Prostate gland (tissue), 2 donors: Measurements from ENCODE around the gene FBLIM1. TPM values are rescaled to one million over a fixed set of nuclear protein-coding genes. Genes with fewer than 3 reads are reported as not detected.

Experiments used
- DNase-seq: peaks from one replicate; pipeline ENCODE4 v3.0.0-alpha.2; 2019; ENCODE audit warnings: low spot score
- H3K27ac ChIP-seq, 2 donors: fragments of 200-600 bp; sonication (generic); 2 replicates each; pipeline ENCODE4 v1.5.1; 2017 to 2019
- H3K27me3 ChIP-seq: fragments of 200-600 bp; sonication (generic); replicated peaks from 2 replicates; pipeline ENCODE4 v1.5.1; 2019; ENCODE audit not compliant: insufficient read depth
- H3K36me3 ChIP-seq, 2 donors: fragments of 200-600 bp; sonication (generic); 1 replicate in 1 of 2; 2 replicates in 1 of 2; pipeline versions ENCODE4 v1.5.1 to v1.8.1; 2017 to 2019
- H3K4me1 ChIP-seq: fragments of 200-600 bp; sonication (generic); replicated peaks from 2 replicates; pipeline ENCODE4 v1.5.1; 2019
- H3K4me3 ChIP-seq, 2 donors: fragments of 200-600 bp; sonication (generic); 2 replicates each; pipeline ENCODE4 v1.5.1; 2017 to 2019
- H3K9me3 ChIP-seq: fragments of 200-600 bp; sonication (generic); 2 replicates; pipeline ENCODE4 v1.5.1; 2017
- POLR2A ChIP-seq: fragments of 450-650 bp; IDR thresholded peaks from one replicate; pipeline ENCODE4 v1.6.1; 2016; ENCODE audit warnings: antibody characterized with exemption, mild to moderate bottlenecking
- POLR2AphosphoS5 ChIP-seq: sonication (generic); formaldehyde crosslinking; IDR thresholded peaks from one replicate; pipeline ENCODE4 v1.6.1; 2017; ENCODE audit warnings: antibody characterized with exemption
- WGBS: methylation state at CpG from one replicate; pipeline ENCODE4 v1.1.5; 2018; 5-methylcytosine and 5-hydroxymethylcytosine counted together
- intact Hi-C: fragments of 100-400 bp; cut with DNase I; formaldehyde crosslinking; loops from one replicate; pipeline ENCODE4 v1.14.2; 2022
- total RNA-seq, 2 donors: library from RNA; depleted of rRNA; stranded (reverse); fragments of >200 nt; gene quantifications; one replicate each; pipeline ENCODE4 v1.1.0, GENCODE V29; 2016
- TF ChIP-seq, protein P1 (sequence below), 4 experiments: fragments of 200-600 bp in 2 of 4; fragments of 450-650 bp in 2 of 4; sonication (generic) in 2 of 4; IDR thresholded peaks; 1 replicate in 3 of 4; 2 replicates in 1 of 4; pipeline ENCODE4 v1.5.1; 2016 to 2019; ENCODE audit warnings: antibody characterized with exemption in 4 of 4, mild to moderate bottlenecking in 2 of 4, moderate library complexity in 2 of 4

FBLIM1 gene
- total RNA-seq, 2 donors from 2014 or later, result 33.1 to 111 TPM

DNA sequence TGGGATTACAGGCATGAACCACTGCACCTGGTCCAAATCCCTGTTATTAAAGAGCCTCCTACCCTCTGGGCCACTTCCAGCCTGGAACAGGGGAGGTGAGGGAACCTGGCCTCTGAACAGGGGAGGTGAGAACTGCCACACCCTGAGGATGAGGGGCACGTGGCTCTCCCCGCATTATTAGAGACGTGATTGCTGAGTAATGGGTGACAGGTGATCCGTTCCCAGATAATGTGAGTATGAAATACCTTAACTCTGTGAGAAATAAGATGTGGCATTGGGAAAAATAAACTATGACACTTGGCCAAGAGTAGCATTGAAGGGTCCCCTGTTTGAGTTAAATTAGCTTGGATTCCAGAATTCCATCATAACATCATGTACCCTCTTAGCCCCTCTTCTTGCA lies 36.2 kb upstream of the FBLIM1 start:
- TF ChIP-seq POLR2AphosphoS5, result no peak
- TF ChIP-seq, protein P1, sequence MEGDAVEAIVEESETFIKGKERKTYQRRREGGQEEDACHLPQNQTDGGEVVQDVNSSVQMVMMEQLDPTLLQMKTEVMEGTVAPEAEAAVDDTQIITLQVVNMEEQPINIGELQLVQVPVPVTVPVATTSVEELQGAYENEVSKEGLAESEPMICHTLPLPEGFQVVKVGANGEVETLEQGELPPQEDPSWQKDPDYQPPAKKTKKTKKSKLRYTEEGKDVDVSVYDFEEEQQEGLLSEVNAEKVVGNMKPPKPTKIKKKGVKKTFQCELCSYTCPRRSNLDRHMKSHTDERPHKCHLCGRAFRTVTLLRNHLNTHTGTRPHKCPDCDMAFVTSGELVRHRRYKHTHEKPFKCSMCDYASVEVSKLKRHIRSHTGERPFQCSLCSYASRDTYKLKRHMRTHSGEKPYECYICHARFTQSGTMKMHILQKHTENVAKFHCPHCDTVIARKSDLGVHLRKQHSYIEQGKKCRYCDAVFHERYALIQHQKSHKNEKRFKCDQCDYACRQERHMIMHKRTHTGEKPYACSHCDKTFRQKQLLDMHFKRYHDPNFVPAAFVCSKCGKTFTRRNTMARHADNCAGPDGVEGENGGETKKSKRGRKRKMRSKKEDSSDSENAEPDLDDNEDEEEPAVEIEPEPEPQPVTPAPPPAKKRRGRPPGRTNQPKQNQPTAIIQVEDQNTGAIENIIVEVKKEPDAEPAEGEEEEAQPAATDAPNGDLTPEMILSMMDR (IDR thresholded peaks at IDR 0.05), result no peak
- no peak for TF ChIP-seq POLR2A
- Histone ChIP-seq H3K9me3 (no peaks in the 10 kb centered on the region), H3K4me1 (no peaks in the 10 kb centered on the region), H3K27ac (no peak overlapping the region), H3K27me3 (no peaks in the 10 kb centered on the region), H3K36me3 (peaks cover 3 to 16% of the 10 kb centered on the region in 2 donors), H3K4me3 (no peak overlapping the region)
- no peak for DNase-seq
- intact Hi-C loops, result no loop called here
- 89% methylated on average over 4 of the region's 4 CpGs for WGBS

DNA sequence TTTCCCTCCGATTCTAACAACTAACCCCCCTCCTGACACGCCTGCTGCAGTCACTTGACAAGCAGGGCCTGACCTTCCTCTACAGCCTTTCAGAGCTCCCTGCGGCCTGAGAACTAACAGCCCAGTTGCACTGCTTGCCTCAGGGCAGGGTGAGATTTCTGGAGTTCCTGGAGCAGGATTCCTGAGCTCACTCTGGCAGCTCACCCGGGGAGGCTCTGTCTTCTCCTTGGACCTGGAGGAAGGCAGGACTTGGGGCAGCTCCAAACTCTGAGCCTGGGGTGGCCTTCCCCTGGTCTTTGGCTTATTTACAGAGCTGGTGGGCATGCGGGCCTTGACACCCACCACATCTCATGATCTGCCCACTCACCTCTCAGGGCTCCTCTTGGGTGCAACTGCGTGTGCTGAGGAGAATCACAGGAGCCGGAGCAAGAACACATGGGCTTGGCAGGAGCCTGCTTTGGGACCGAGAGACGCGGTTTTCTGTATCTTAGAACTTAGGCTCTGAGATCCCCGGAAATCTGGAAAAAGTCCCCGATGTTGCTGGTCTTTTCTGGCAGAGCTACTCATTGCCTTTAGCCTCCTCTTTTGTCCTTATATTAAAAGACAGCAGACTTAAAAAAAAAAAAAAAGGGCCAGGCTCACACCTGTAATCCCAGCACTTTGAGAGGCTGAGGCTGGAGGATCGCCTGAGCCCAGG lies 35.6 kb upstream of the FBLIM1 start:
- no peaks in the 10 kb centered on the region for H3K27me3 ChIP-seq
- no peak for DNase-seq
- no peak overlapping the region for H3K27ac ChIP-seq
- no peak overlapping the region for H3K4me3 ChIP-seq
- H3K36me3 ChIP-seq, result peaks cover 3 to 21% of the 10 kb centered on the region in 2 donors
- H3K9me3 ChIP-seq, result no peaks in the 10 kb centered on the region
- TF ChIP-seq POLR2AphosphoS5, result no peak
- TF ChIP-seq, protein P1 (IDR thresholded peaks at IDR 0.05), result no peak
- no peak for TF ChIP-seq POLR2A
- intact Hi-C loops, result no loop called here
- no peaks in the 10 kb centered on the region for H3K4me1 ChIP-seq
- WGBS, result 86% methylated on average over 13 of the region's 13 CpGs

DNA sequence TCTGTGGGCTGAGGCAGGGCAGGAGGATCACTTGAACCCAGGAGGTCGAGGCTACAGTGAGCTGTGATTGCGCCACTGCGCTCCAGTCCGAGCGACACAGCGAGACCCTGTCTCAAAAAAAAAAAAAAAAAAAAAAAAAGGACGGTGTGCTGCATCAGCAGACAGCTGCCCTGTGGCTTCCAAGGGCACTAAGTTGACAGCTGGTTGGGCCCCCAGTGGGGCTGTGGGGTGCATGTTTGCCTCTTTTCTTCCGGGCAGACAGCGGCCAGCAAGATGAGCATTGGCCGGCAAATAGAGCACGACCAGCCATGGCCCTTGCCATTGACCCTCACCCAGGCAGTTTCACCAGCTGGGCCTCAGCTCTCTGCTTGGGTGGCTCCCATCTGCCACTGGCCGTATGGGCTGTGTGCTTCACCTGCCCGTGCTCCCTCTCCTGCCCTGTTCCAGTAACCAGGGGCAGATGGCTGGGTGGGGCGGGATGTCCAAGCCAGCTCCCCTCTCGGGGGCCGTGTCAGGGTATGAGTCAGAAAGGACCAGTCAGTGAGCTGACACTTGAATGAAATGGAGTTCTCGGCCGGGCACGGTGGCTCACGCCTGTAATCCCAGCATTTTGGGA lies 34.9 kb upstream of the FBLIM1 start:
- WGBS, result 92% methylated on average over 20 of the region's 20 CpGs
- TF ChIP-seq, protein P1 (IDR thresholded peaks at IDR 0.05), result no peak
- no peak for TF ChIP-seq POLR2AphosphoS5
- TF ChIP-seq POLR2A, result no peak
- no peaks in the 10 kb centered on the region for H3K4me1 ChIP-seq
- no peak overlapping the region for H3K27ac ChIP-seq
- peaks cover 3 to 25% of the 10 kb centered on the region in 2 donors for H3K36me3 ChIP-seq
- DNase-seq, result no peak
- H3K9me3 ChIP-seq, result no peaks in the 10 kb centered on the region
- intact Hi-C loops, result no loop called here
- H3K27me3 ChIP-seq, result no peaks in the 10 kb centered on the region
- no peak overlapping the region for H3K4me3 ChIP-seq

DNA sequence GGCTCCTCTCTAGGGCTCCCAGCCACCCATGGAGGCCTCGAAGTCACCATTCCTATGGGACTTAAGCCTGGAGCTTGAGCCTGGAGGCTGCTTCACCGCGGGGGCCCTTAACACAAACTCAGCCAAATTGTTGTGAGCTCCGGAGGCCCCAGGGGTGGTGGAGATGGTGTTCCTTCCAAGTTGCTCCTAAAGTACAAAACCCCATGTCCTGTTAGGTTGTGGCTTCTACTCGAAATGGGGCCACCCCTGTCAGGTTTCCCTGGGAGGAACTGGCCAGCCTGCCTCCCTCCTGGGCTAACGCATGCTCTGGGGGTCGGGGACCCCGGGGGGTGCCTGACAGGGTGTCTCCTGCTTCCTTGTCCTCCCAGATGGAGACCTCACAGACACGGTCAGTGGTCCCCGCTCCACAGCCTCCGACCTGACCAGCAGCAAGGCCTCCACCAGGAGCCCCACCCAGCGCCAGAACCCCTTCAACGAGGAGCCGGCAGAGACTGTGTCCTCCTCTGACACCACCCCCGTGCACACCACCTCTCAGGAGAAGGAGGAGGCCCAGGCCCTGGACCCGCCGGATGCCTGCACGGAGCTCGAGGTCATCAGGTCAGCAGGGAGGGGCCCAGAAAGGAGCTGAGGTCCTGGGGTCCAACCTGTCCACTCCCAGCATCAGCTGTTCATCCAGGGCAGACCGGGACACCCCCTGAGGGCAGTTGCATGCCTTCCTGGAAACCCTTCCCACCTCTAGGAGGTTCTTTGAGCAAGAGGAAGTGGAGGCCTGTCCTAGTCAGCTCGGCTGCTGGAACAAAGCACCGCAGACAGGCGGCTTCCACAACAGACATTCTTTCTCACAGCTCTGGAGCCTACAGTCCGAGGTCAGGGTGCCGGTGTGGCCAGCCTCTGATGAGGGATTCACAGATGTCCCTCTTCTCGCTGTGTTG lies 33.4 kb upstream of the FBLIM1 start:
- Histone ChIP-seq H3K36me3 (peaks cover 0 to 25% of the 10 kb centered on the region in 2 donors), H3K4me3 (no peak overlapping the region), H3K27me3 (no peaks in the 10 kb centered on the region), H3K4me1 (no peaks in the 10 kb centered on the region), H3K9me3 (no peaks in the 10 kb centered on the region), H3K27ac (no peak overlapping the region)
- WGBS, result 76% methylated on average over 23 of the region's 26 CpGs
- DNase-seq, result no peak
- intact Hi-C loops, result no loop called here
- TF ChIP-seq, protein P1 (IDR thresholded peaks at IDR 0.05), result no peak
- TF ChIP-seq POLR2AphosphoS5, result no peak
- no peak for TF ChIP-seq POLR2A
